Measurements from ENCODE around the gene BICC1.

Gene BICC1

DNA sequence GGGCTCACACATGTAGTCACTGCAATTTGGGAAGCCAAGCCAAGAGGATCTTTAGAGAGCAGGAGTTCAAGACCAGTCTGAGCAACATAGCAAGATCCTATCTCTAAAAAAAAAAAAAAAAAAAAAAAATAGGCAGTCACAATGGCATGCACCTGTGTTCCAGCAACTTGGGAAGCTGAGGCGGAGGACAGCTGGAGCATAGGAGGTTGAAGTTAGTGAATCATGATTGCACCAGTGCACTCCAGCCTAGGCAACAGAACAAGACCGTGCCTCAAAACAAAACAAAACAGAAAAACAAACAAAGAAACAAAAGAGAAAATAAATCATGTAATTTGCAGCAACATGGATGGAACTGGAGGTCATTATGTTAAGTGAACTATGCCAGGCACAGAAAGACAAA lies 33.6 kb upstream of the BICC1 start:
- Histone ChIP-seq H4K20me1 (ENCODE audit: insufficient read depth) (no peaks in the 10 kb centered on the region), H3K4me3 (IDR thresholded peaks at IDR 0.05; ENCODE audit: insufficient read depth, low read depth, low read length) (no peak overlapping the region), H3K36me3 (ENCODE audit: insufficient read depth) (no peaks in the 10 kb centered on the region), H3K79me2 (ENCODE audit: insufficient read depth, low read depth) (no peaks in the 10 kb centered on the region), H3K27ac (no peak overlapping the region), H3K27me3 (ENCODE audit: insufficient read depth, low read depth) (no peaks in the 10 kb centered on the region), H3K9ac (no peak overlapping the region), H3K4me1 (ENCODE audit: low read depth, poor library complexity, severe bottlenecking) (peaks cover 8% of the 10 kb centered on the region), H3K4me2 (no peak overlapping the region), H2AFZ (ENCODE audit: low read depth) (no peak overlapping the region)
- no peak for TF ChIP-seq CTCF (conservative IDR thresholded peaks at IDR 0.05; ENCODE audit: low read depth, low read length)

DNA sequence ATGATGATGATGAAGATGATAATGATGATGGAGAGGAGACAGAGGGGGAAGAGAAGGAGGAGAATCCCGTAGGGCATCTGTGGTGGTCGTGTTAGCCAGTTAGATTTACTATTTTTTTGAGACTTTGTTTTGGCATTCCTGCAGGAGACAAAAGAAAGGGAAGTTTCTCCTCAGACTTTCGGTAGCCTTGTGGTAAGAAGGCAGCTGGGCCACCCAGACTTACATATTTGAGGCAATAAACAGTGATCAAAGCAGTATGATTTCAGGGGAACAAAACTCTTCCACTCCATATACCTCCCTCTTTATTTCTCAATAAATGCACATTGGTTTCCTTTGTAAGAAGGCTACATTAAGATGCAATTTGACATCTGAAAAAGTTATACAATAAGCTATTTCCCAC lies 32.4 kb upstream of the BICC1 start:
- no peaks in the 10 kb centered on the region for H3K36me3 ChIP-seq (ENCODE audit: insufficient read depth)
- H3K4me1 ChIP-seq (ENCODE audit: low read depth, poor library complexity, severe bottlenecking): peaks cover 17% of the 10 kb centered on the region
- H2AFZ ChIP-seq (ENCODE audit: low read depth): no peak overlapping the region
- no peak overlapping the region for H3K9ac ChIP-seq
- H3K79me2 ChIP-seq (ENCODE audit: insufficient read depth, low read depth): no peaks in the 10 kb centered on the region
- H3K4me3 ChIP-seq (IDR thresholded peaks at IDR 0.05; ENCODE audit: insufficient read depth, low read depth, low read length): no peak overlapping the region
- no peak overlapping the region for H3K27ac ChIP-seq
- H3K4me2 ChIP-seq: no peak overlapping the region
- no peaks in the 10 kb centered on the region for H4K20me1 ChIP-seq (ENCODE audit: insufficient read depth)
- no peaks in the 10 kb centered on the region for H3K27me3 ChIP-seq (ENCODE audit: insufficient read depth, low read depth)
- no peak for TF ChIP-seq CTCF (conservative IDR thresholded peaks at IDR 0.05; ENCODE audit: low read depth, low read length)

DNA sequence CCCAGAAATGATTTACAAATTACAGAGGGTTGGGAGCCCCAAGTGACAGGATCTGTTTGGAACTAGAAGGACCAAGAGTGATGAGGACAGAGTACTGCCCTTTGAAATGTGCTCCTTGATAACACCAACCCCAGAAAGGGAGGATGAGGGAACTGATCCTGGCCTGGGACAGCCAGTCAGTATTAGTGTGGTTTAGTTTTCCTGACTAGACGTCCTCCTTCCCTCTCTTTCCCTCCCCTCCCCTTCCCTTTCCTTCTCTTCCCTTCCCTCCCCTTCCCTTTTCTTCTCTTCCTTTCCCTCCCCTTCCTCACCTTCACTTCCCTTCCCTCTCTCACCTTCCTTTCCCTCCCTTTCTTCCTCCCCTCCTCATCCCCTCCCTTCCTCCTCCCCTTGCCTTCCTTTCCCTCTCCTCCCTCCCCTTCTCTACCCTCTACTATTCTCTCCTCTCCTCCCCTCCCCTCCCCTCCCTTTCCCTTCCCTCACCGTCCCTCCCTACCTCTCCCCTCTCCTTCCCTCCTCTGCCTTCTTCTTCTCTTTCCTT lies 31.0 kb upstream of the BICC1 start:
- Histone ChIP-seq H3K27ac (no peak overlapping the region), H4K20me1 (ENCODE audit: insufficient read depth) (no peaks in the 10 kb centered on the region), H3K4me1 (ENCODE audit: low read depth, poor library complexity, severe bottlenecking) (peaks cover 17% of the 10 kb centered on the region), H3K79me2 (ENCODE audit: insufficient read depth, low read depth) (no peaks in the 10 kb centered on the region), H3K27me3 (ENCODE audit: insufficient read depth, low read depth) (no peaks in the 10 kb centered on the region), H3K4me3 (IDR thresholded peaks at IDR 0.05; ENCODE audit: insufficient read depth, low read depth, low read length) (no peak overlapping the region), H3K9ac (no peak overlapping the region), H3K4me2 (no peak overlapping the region), H3K36me3 (ENCODE audit: insufficient read depth) (no peaks in the 10 kb centered on the region), H2AFZ (ENCODE audit: low read depth) (no peak overlapping the region)
- no peak for TF ChIP-seq CTCF (conservative IDR thresholded peaks at IDR 0.05; ENCODE audit: low read depth, low read length)

DNA sequence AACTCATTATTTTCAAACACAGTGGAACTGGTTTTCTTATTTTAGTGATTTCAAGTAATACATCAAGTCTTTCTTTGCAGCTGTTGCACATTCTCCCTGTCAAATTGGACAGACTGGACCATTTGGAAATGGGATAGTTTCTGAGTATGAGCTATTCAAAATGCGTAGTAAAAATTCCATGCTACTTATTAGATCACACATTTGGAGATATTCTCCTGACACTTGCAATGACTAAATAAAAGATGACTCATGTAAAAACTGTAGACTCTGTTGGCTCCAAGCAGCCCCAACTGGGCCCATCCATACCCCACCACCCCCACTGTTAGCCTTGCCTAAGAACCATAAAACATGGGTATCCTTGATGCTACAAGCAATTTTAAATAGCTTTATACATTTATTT lies 25.9 kb upstream of the BICC1 start:
- H3K4me2 ChIP-seq: no peak overlapping the region
- no peaks in the 10 kb centered on the region for H3K27me3 ChIP-seq (ENCODE audit: insufficient read depth, low read depth)
- no peak overlapping the region for H3K4me3 ChIP-seq (IDR thresholded peaks at IDR 0.05; ENCODE audit: insufficient read depth, low read depth, low read length)
- H4K20me1 ChIP-seq (ENCODE audit: insufficient read depth): no peaks in the 10 kb centered on the region
- no peak overlapping the region for H3K9ac ChIP-seq
- no peaks in the 10 kb centered on the region for H3K79me2 ChIP-seq (ENCODE audit: insufficient read depth, low read depth)
- H2AFZ ChIP-seq (ENCODE audit: low read depth): no peak overlapping the region
- peaks cover 17% of the 10 kb centered on the region for H3K4me1 ChIP-seq (ENCODE audit: low read depth, poor library complexity, severe bottlenecking)
- H3K27ac ChIP-seq: no peak overlapping the region
- H3K36me3 ChIP-seq (ENCODE audit: insufficient read depth): no peaks in the 10 kb centered on the region
- no peak for TF ChIP-seq CTCF (conservative IDR thresholded peaks at IDR 0.05; ENCODE audit: low read depth, low read length)

Measured in KMS-11 (cell line).